CD14-positive monocyte (primary cell): ENCODE results near the gene COL24A1. TPM values are rescaled to one million over a fixed set of nuclear protein-coding genes. Genes with fewer than 3 reads are reported as not detected.

Source experiments
- DNase-seq, 3 donors: peaks; one replicate each; pipeline ENCODE4 v3.0.0-alpha.2; 2011 to 2022
- H2AFZ ChIP-seq: 2 replicates; pipeline ENCODE4 v1.6.0; 2012; ENCODE audit warnings: mild to moderate bottlenecking, low read depth, low read length, inconsistent platforms; ENCODE audit not compliant: insufficient read depth, poor library complexity, severe bottlenecking
- H3K27ac ChIP-seq, 2 donors: 1 replicate in 1 of 2; 2 replicates in 1 of 2; pipeline ENCODE4 v1.5.1; 2012 to 2013; ENCODE audit warnings: low read length in 2 of 2, control low read depth in 1 of 2, inconsistent platforms in 1 of 2, low read depth in 1 of 2, mild to moderate bottlenecking in 1 of 2
- H3K27me3 ChIP-seq, 2 donors: one replicate each; pipeline versions ENCODE4 v1.6.0 to v1.6.1; 2011 to 2013; ENCODE audit warnings: low read length in 2 of 2; ENCODE audit not compliant: control insufficient read depth in 2 of 2, insufficient read depth in 2 of 2
- H3K36me3 ChIP-seq, 2 donors: replicated peaks in 1 of 2; 1 replicate in 1 of 2; 2 replicates in 1 of 2; pipeline versions ENCODE4 v1.5.1 to v1.6.1; 2012 to 2013; ENCODE audit warnings: low read length in 2 of 2, control low read depth in 1 of 2, inconsistent platforms in 1 of 2, mild to moderate bottlenecking in 1 of 2; ENCODE audit not compliant: insufficient read depth in 2 of 2, control insufficient read depth in 1 of 2
- H3K4me1 ChIP-seq, 2 donors: 1 replicate in 1 of 2; 2 replicates in 1 of 2; pipeline versions ENCODE4 v1.5.1 to v1.6.1; 2012 to 2013; ENCODE audit warnings: low read length in 2 of 2, control low read depth in 1 of 2, inconsistent platforms in 1 of 2, mild to moderate bottlenecking in 1 of 2, moderate library complexity in 1 of 2; ENCODE audit not compliant: insufficient read depth in 2 of 2, control insufficient read depth in 1 of 2
- H3K4me2 ChIP-seq: replicated peaks from 2 replicates; pipeline ENCODE3; 2012; ENCODE audit warnings: low read length, moderate library complexity, mild to moderate bottlenecking; ENCODE audit not compliant: poor library complexity, severe bottlenecking; ENCODE audit errors: extremely low read depth
- H3K4me3 ChIP-seq, 3 experiments: fragments of 200-600 bp in 1 of 3; sonication (generic) in 1 of 3; replicated peaks in 1 of 3; 1 replicate in 2 of 3; 2 replicates in 1 of 3; pipeline ENCODE4 v1.5.1; 2011 to 2013; ENCODE audit warnings: low read length in 3 of 3, mild to moderate bottlenecking in 3 of 3, control low read depth in 2 of 3, low read depth in 2 of 3, inconsistent platforms in 1 of 3, moderate library complexity in 1 of 3
- H3K79me2 ChIP-seq: 2 replicates; pipeline ENCODE4 v1.6.0; 2012; ENCODE audit warnings: mild to moderate bottlenecking, control low read depth, inconsistent platforms, low read length, moderate library complexity; ENCODE audit not compliant: insufficient read depth
- H3K9ac ChIP-seq: 2 replicates; pipeline ENCODE4 v1.6.0; 2017; ENCODE audit warnings: low read length, mild to moderate bottlenecking; ENCODE audit not compliant: insufficient read depth, poor library complexity, severe bottlenecking
- H3K9me3 ChIP-seq, 2 donors: replicated peaks in 1 of 2; 1 replicate in 1 of 2; 2 replicates in 1 of 2; pipeline versions ENCODE4 v1.5.1 to v1.6.1; 2012 to 2013; ENCODE audit warnings: low read length in 2 of 2, control low read depth in 1 of 2; ENCODE audit not compliant: control insufficient read depth in 1 of 2, insufficient read depth in 1 of 2
- H4K20me1 ChIP-seq: 2 replicates; pipeline ENCODE4 v1.6.0; 2012; ENCODE audit warnings: mild to moderate bottlenecking, low read length, control low read depth, moderate library complexity; ENCODE audit not compliant: insufficient read depth
- H3K27ac Mint-ChIP-seq, 7 donors: one replicate each; pipeline ENCODE4 v1.8.0; 2020; ENCODE audit warnings: mild to moderate bottlenecking in 7 of 7, mixed read lengths in 7 of 7, moderate library complexity in 6 of 7, inconsistent platforms in 2 of 7
- H3K27me3 Mint-ChIP-seq, 3 donors: one replicate each; pipeline ENCODE4 v1.8.0; 2021 to 2022; ENCODE audit warnings: low read depth in 3 of 3, mild to moderate bottlenecking in 3 of 3, mixed read lengths in 3 of 3, moderate library complexity in 3 of 3, inconsistent platforms in 1 of 3
- H3K36me3 Mint-ChIP-seq, 2 donors: one replicate each; pipeline ENCODE4 v1.8.0; 2020; ENCODE audit warnings: mixed read lengths in 2 of 2, inconsistent platforms in 1 of 2, mild to moderate bottlenecking in 1 of 2
- H3K4me1 Mint-ChIP-seq: one replicate; pipeline ENCODE4 v1.8.0; 2020; ENCODE audit warnings: mild to moderate bottlenecking, mixed read lengths
- H3K4me3 Mint-ChIP-seq, 2 donors: one replicate each; pipeline ENCODE4 v1.8.0; 2020; ENCODE audit warnings: mild to moderate bottlenecking in 2 of 2, mixed read lengths in 2 of 2, moderate library complexity in 1 of 2
- H3K9me3 Mint-ChIP-seq, 7 donors: one replicate each; pipeline ENCODE4 v1.8.0; 2020 to 2022; ENCODE audit warnings: mixed read lengths in 7 of 7, mild to moderate bottlenecking in 6 of 7, moderate library complexity in 6 of 7, inconsistent platforms in 2 of 7
- WGBS: methylation state at CpG from one replicate; pipeline ENCODE4 v1.1.5; 2013; ENCODE audit warnings: missing lambda C conversion rate; ENCODE audit not compliant: insufficient coverage; 5-methylcytosine and 5-hydroxymethylcytosine counted together
- intact Hi-C, 2 donors: fragments of 100-400 bp; cut with micrococcal nuclease; formaldehyde crosslinking; loops; one replicate each; pipeline versions ENCODE4 v1.15.0 to v1.15.1; 2023
- polyA plus RNA-seq, 3 donors: library from polyadenylated mRNA; depleted of rRNA in 1 of 3; unstranded in 2 of 3; stranded (reverse) in 1 of 3; fragments of 300-500 nt in 2 of 3; fragments of >200 nt in 1 of 3; fragmentation: Illumina TruSeq in 2 of 3; gene quantifications; 1 replicate in 2 of 3; 2 replicates in 1 of 3; pipeline ENCODE4 v1.2.3, GENCODE V29; 2012 to 2021
- TF ChIP-seq, protein P1 (sequence below): fragments of 200-600 bp; IDR thresholded peaks from one replicate; pipeline ENCODE4 v1.8.0; 2022; ENCODE audit warnings: antibody characterized with exemption, mild to moderate bottlenecking

Gene COL24A1
- polyA plus RNA-seq, 3 donors, result 0.05 to 0.13 TPM; not detected in 1

DNA sequence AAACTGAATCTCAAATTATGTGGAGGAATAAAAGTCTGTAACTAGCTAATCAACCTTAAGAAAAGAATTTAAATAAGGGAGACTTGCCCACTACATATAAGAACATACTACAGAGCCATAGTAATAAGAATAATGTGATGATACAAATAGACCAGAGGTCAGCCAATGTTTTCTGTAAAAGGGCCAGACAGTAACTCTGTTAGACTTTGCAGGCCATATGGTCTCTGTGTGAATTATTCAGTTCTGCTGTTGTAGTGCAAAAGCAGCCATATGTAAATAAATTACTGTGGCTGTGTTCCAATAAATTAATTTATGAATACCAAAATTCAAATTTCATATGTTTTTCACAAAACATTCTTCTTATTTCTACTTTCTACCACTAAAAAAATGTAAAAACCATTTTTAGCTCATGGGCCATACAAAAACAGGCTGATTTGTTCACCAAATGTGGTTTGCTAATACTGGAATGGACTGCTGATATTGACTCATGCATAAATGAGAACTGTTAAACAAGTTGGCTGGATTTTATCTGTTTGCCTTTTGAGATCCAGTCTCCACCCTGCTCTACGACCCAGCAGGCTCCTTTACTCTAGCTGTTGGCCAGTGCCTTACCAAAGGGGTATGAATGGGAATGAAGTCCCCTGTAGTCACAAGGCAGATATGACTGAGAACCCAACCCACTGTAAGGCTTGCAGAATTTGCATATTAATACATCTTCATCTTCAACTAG, 350.2 kb downstream of the COL24A1 start:
- no peak overlapping the region for H3K4me3 Mint-ChIP-seq
- peaks cover 4 to 18% (median 9%) of the 10 kb centered on the region in 7 donors for H3K9me3 Mint-ChIP-seq
- no peaks in the 10 kb centered on the region for H3K27me3 Mint-ChIP-seq
- H3K4me1 ChIP-seq, result no peaks in the 10 kb centered on the region
- DNase-seq, result no peak
- H3K36me3 Mint-ChIP-seq, result no peaks in the 10 kb centered on the region
- H3K79me2 ChIP-seq, result no peaks in the 10 kb centered on the region
- no peak overlapping the region for H3K27ac Mint-ChIP-seq
- H3K9ac ChIP-seq, result no peak overlapping the region
- H3K4me3 ChIP-seq, result no peak overlapping the region
- no peaks in the 10 kb centered on the region for H3K36me3 ChIP-seq
- intact Hi-C loops, result no loop called here
- H3K27ac ChIP-seq, result no peak overlapping the region
- no peak overlapping the region for H2AFZ ChIP-seq
- no peaks in the 10 kb centered on the region for H4K20me1 ChIP-seq
- no peaks in the 10 kb centered on the region for H3K27me3 ChIP-seq
- no peak overlapping the region for H3K4me2 ChIP-seq
- peaks cover 4 to 10% of the 10 kb centered on the region in 2 donors for H3K9me3 ChIP-seq
- WGBS, result no CpG with 5 or more reads among the region's 1 CpG
- TF ChIP-seq, protein P1, sequence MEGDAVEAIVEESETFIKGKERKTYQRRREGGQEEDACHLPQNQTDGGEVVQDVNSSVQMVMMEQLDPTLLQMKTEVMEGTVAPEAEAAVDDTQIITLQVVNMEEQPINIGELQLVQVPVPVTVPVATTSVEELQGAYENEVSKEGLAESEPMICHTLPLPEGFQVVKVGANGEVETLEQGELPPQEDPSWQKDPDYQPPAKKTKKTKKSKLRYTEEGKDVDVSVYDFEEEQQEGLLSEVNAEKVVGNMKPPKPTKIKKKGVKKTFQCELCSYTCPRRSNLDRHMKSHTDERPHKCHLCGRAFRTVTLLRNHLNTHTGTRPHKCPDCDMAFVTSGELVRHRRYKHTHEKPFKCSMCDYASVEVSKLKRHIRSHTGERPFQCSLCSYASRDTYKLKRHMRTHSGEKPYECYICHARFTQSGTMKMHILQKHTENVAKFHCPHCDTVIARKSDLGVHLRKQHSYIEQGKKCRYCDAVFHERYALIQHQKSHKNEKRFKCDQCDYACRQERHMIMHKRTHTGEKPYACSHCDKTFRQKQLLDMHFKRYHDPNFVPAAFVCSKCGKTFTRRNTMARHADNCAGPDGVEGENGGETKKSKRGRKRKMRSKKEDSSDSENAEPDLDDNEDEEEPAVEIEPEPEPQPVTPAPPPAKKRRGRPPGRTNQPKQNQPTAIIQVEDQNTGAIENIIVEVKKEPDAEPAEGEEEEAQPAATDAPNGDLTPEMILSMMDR, result no peak
- no peaks in the 10 kb centered on the region for H3K4me1 Mint-ChIP-seq

DNA sequence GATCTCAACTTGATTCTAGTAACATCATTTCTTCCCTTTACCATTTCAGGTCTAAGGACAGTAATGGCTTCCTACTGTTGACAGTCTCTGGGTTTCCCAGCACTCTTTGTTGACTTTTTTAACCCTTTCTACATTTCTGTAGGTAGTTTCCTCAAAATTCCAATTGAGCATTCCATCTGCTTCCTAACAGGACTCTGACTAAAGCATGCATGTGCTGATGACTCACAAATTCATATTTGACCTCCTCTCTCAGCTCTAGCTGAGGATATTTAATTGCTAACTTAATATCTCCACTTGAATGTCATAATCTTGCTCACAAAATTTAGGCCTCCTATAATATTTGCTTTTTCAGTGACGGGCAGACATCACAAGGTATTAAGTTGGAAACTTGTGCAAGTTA, 355.1 kb downstream of the COL24A1 start:
- no peak overlapping the region for H3K27ac Mint-ChIP-seq
- H3K36me3 ChIP-seq, result no peaks in the 10 kb centered on the region
- TF ChIP-seq, protein P1, result no peak
- H3K36me3 Mint-ChIP-seq, result peaks cover 0 to 2% of the 10 kb centered on the region in 2 donors
- H3K27ac ChIP-seq, result no peak overlapping the region
- no peaks in the 10 kb centered on the region for H3K27me3 ChIP-seq
- H3K4me1 Mint-ChIP-seq, result no peaks in the 10 kb centered on the region
- no peaks in the 10 kb centered on the region for H3K9me3 ChIP-seq
- no peaks in the 10 kb centered on the region for H3K79me2 ChIP-seq
- no peak overlapping the region for H2AFZ ChIP-seq
- no peak overlapping the region for H3K9ac ChIP-seq
- no peaks in the 10 kb centered on the region for H4K20me1 ChIP-seq
- no peak for DNase-seq
- H3K4me3 Mint-ChIP-seq, result no peak overlapping the region
- H3K4me1 ChIP-seq, result no peaks in the 10 kb centered on the region
- H3K27me3 Mint-ChIP-seq, result peaks cover 0 to 2% (median 0%) of the 10 kb centered on the region in 3 donors
- no peak overlapping the region for H3K4me3 ChIP-seq
- H3K9me3 Mint-ChIP-seq, result peaks cover 0 to 8% (median 0%) of the 10 kb centered on the region in 7 donors
- intact Hi-C loops, result no loop called here
- no CpG with 5 or more reads among the region's 1 CpG for WGBS
- H3K4me2 ChIP-seq, result no peak overlapping the region
